Bronchial epithelial cell (primary cell): ENCODE measurements around the gene NMU. TPM values are rescaled to one million over a fixed set of nuclear protein-coding genes. Genes with fewer than 3 reads are reported as not detected.

Experiments
- DNase-seq: peaks from one replicate; pipeline ENCODE4 v3.0.0-alpha.2; 2010; ENCODE audit warnings: low read depth
- FAIRE-seq: peaks from 2 replicates; lab custom pipeline; 2011; peaks lifted over from hg19 to GRCh38; lab: Jason Lieb, UNC
- H3K27me3 ChIP-seq: 2 replicates; pipeline ENCODE4 v1.5.1; 2011; ENCODE audit warnings: low read length; ENCODE audit not compliant: control insufficient read depth, insufficient read depth
- H3K36me3 ChIP-seq: 2 replicates; pipeline ENCODE4 v1.5.1; 2011; ENCODE audit warnings: low read length; ENCODE audit not compliant: control insufficient read depth, insufficient read depth
- H3K4me3 ChIP-seq: 2 replicates; pipeline ENCODE4 v1.5.1; 2011; ENCODE audit warnings: mild to moderate bottlenecking, low read depth, low read length, control low read depth
- CTCF ChIP-seq: IDR thresholded peaks from 2 replicates; pipeline ENCODE4 v1.5.1; 2011; ENCODE audit warnings: mild to moderate bottlenecking, moderate library complexity, low read length, control low read depth, inconsistent platforms; ENCODE audit not compliant: insufficient read depth, severe bottlenecking
- total RNA-seq: library from RNA; depleted of rRNA; stranded (reverse); fragments of >200 nt; gene quantifications from 2 replicates; pipeline ENCODE4 v1.2.1, GENCODE V29; 2014

The NMU gene
- total RNA-seq, 1 donor from 2014 or later: 4.2 TPM

- H3K4me3 ChIP-seq: no peak overlapping the region
- DNase-seq: no peak
- no peaks in the 10 kb centered on the region for H3K27me3 ChIP-seq
- no peak for FAIRE-seq
- no peak for TF ChIP-seq CTCF
- H3K36me3 ChIP-seq: no peaks in the 10 kb centered on the region
Observed at GRCh38 chr4:55661398-55662056, 25.4 kb upstream of the NMU start.

GRCh38 chr4:55658657-55659056, 22.6 kb upstream of the NMU start:
- Histone ChIP-seq H3K36me3 (no peaks in the 10 kb centered on the region), H3K4me3 (no peak overlapping the region), H3K27me3 (no peaks in the 10 kb centered on the region)
- DNase-seq (peak; percentile 21), FAIRE-seq (no peak)
- TF ChIP-seq CTCF: no peak

DNA sequence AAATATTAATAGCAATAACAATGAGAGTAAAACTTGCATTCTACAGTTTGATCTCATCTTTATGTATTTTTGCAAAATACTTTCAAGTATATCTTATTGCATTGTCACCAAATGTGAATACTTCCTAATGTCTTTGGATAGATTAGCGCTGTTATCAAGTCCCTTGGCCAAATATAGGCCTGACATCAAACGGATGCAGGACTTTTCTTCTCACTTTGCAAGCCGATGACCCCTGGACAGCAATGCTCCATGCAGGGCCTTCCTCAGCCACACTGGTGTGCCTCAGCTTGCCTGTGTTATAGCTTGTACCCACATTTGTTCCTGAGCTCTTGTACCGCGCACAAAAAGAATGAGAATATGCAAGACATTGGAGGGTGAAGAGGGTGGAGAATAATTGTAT, 18.0 kb upstream of the NMU start:
- FAIRE-seq (no peak), DNase-seq (no peak)
- Histone ChIP-seq H3K36me3 (no peaks in the 10 kb centered on the region), H3K27me3 (no peaks in the 10 kb centered on the region), H3K4me3 (no peak overlapping the region)
- no peak for TF ChIP-seq CTCF

DNA sequence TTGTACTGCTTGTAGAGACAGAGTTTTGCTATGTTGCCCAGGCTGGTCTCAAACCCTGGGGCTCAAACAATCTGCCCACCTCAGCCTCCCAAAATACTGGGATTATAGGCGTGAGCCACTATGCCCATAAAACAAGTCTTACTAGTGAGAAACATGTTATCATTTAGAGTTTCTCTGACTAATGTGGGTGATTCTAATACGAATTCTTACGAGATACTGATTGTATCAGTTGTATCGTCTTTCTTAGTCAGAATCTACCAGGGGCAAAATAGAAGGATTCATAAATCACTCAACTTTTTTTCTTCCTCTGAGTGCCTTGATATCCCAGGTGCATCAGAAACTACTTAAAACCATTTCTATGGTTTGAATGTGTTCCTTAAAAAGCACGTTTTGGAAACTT, 14.4 kb upstream of the NMU start:
- H3K4me3 ChIP-seq: no peak overlapping the region
- FAIRE-seq: no peak
- no peaks in the 10 kb centered on the region for H3K36me3 ChIP-seq
- no peaks in the 10 kb centered on the region for H3K27me3 ChIP-seq
- no peak for TF ChIP-seq CTCF
- no peak for DNase-seq

DNA sequence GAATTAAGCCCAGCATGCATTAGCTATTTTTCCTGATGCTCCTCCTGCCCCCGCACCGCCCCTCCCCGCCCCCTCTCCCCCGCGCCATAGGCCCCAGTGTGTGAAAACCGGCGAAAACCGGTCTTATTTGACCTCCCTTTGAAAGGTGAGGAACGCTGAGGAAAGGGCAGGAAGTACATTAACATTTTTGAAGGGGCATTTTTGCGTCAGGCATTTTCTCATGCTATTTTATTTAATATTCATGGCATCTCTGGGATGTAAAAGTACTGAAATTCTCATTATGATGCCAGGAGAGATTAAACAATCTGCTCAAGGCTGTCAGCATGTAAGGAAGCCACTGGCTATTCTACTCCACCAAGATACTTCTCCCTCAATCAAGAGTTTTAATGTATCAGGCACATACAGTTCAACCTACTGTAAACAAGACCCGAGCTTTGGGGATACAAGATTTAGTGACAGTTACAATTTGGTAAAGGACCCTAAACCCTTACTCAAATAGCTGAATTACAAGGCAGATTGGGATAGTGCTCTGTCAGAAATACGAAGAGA, 1.2 kb upstream of the NMU start:
- no peak for FAIRE-seq
- H3K36me3 ChIP-seq: no peaks in the 10 kb centered on the region
- no peak for TF ChIP-seq CTCF
- peaks cover 3% of the 10 kb centered on the region for H3K27me3 ChIP-seq
- no peak for DNase-seq
- no peak overlapping the region for H3K4me3 ChIP-seq

DNA sequence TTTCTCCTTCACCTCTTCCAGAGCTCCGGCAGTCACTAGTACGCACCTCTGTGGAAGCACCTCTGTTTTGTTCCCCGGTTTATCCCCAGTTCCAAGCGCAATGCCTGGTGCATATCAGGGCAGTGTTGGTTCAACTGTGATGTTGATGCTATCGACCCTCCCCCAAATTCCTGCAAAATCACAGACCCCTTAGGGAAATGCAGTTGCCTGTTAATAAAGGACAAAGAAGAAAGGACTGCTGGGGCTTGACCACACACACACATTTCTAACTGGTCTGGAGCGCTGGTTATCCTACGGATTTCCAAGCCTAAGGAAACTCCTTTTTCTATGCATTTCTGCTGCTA, 530 bp upstream of the NMU start:
- DNase-seq (peak; percentile 8), FAIRE-seq (no peak)
- H3K27me3 ChIP-seq: peaks cover 3% of the 10 kb centered on the region
- no peaks in the 10 kb centered on the region for H3K36me3 ChIP-seq
- no peak for TF ChIP-seq CTCF
- H3K4me3 ChIP-seq: peak overlapping the region; percentile 52
